Muscle of leg (tissue), 11 donors: ENCODE data around the gene AUTS2. TPM values are rescaled to one million over a fixed set of nuclear protein-coding genes. Genes with fewer than 3 reads are reported as not detected.
A peak's percentile ranks its signal among the peaks of the same experiment; 100 is the strongest.

Source experiments
- DNase-seq: peaks from one replicate; pipeline ENCODE4 v3.0.0; 2013
- H3K27ac ChIP-seq: one replicate; pipeline ENCODE4 v1.5.1; 2013; ENCODE audit warnings: mild to moderate bottlenecking, low read length, control low read depth
- H3K27me3 ChIP-seq: one replicate; pipeline ENCODE4 v1.6.1; 2013; ENCODE audit warnings: low read length; ENCODE audit not compliant: control insufficient read depth, insufficient read depth
- H3K36me3 ChIP-seq: one replicate; pipeline ENCODE4 v1.6.1; 2013; ENCODE audit warnings: low read length; ENCODE audit not compliant: control insufficient read depth, insufficient read depth
- H3K4me1 ChIP-seq: one replicate; pipeline ENCODE4 v1.6.1; 2013; ENCODE audit warnings: low read length; ENCODE audit not compliant: control insufficient read depth, insufficient read depth
- H3K4me3 ChIP-seq: one replicate; pipeline ENCODE4 v1.5.1; 2013; ENCODE audit warnings: low read length, control low read depth
- H3K9me3 ChIP-seq: replicated peaks from 2 replicates; pipeline ENCODE4 v1.6.1; 2013; ENCODE audit warnings: low read depth, low read length; ENCODE audit not compliant: control insufficient read depth
- WGBS: methylation state at CpG from one replicate; pipeline ENCODE4 v1.1.5; 2013; ENCODE audit warnings: missing lambda C conversion rate; ENCODE audit not compliant: insufficient coverage; 5-methylcytosine and 5-hydroxymethylcytosine counted together
- polyA plus RNA-seq, 8 donors: library from polyadenylated mRNA; unstranded; fragments of 120-200 nt; gene quantifications; one replicate each; pipeline versions ENCODE4 v1.2.1 to v1.2.3, GENCODE V29; 2013; ENCODE audit warnings: inconsistent platforms in 1 of 8, low replicate concordance in 1 of 8; ENCODE audit not compliant: insufficient read length in 8 of 8, insufficient read depth in 1 of 8
- total RNA-seq: library from RNA; stranded (reverse); fragments of 120-200 nt; gene quantifications from one replicate; pipeline ENCODE4 v1.2.4, GENCODE V29; 2013

AUTS2 gene
- total and polyA plus RNA-seq, 9 donors, result 28.6 to 92.3 (median 58.8) TPM

- Histone ChIP-seq H3K27me3 (no peaks in the 10 kb centered on the region), H3K4me3 (no peak overlapping the region), H3K4me1 (no peaks in the 10 kb centered on the region), H3K27ac (no peak overlapping the region), H3K36me3 (no peaks in the 10 kb centered on the region), H3K9me3 (no peaks in the 10 kb centered on the region)
- 100% methylated on average over 4 of the region's 5 CpGs for WGBS
- DNase-seq, result no peak
These were observed 391.3 kb downstream of the AUTS2 start for GRCh38 chr7:69989551-69989950.

GRCh38 chr7:69992938-69993337 is 394.7 kb downstream of the AUTS2 start:
- peaks cover 7% of the 10 kb centered on the region for H3K4me1 ChIP-seq
- no peak overlapping the region for H3K27ac ChIP-seq
- peak; percentile 54 for DNase-seq
- H3K27me3 ChIP-seq, result no peaks in the 10 kb centered on the region
- no CpG with 5 or more reads among the region's 4 CpGs for WGBS
- no peak overlapping the region for H3K4me3 ChIP-seq
- H3K36me3 ChIP-seq, result no peaks in the 10 kb centered on the region
- no peaks in the 10 kb centered on the region for H3K9me3 ChIP-seq

GRCh38 chr7:69994218-69994617 is 395.9 kb downstream of the AUTS2 start:
- no peaks in the 10 kb centered on the region for H3K27me3 ChIP-seq
- DNase-seq, result no peak
- H3K36me3 ChIP-seq, result no peaks in the 10 kb centered on the region
- no peak overlapping the region for H3K4me3 ChIP-seq
- H3K27ac ChIP-seq, result no peak overlapping the region
- no CpG with 5 or more reads among the region's 1 CpG for WGBS
- peaks cover 7% of the 10 kb centered on the region for H3K4me1 ChIP-seq
- H3K9me3 ChIP-seq, result no peaks in the 10 kb centered on the region

GRCh38 chr7:69994886-69995542 is 396.7 kb downstream of the AUTS2 start:
- H3K9me3 ChIP-seq, result no peaks in the 10 kb centered on the region
- H3K27me3 ChIP-seq, result no peaks in the 10 kb centered on the region
- H3K36me3 ChIP-seq, result no peaks in the 10 kb centered on the region
- no peak overlapping the region for H3K27ac ChIP-seq
- WGBS, result 100% methylated on average over 1 of the region's 7 CpGs
- no peak overlapping the region for H3K4me3 ChIP-seq
- peak; percentile 27 for DNase-seq
- H3K4me1 ChIP-seq, result peaks cover 7% of the 10 kb centered on the region

- DNase-seq, result peak; percentile 35
- Histone ChIP-seq H3K27me3 (no peaks in the 10 kb centered on the region), H3K4me3 (no peak overlapping the region), H3K4me1 (peaks cover 7% of the 10 kb centered on the region), H3K36me3 (no peaks in the 10 kb centered on the region), H3K27ac (no peak overlapping the region), H3K9me3 (no peaks in the 10 kb centered on the region)
- WGBS, result no CpG with 5 or more reads among the region's 2 CpGs
These were observed 397.8 kb downstream of the AUTS2 start for GRCh38 chr7:69996121-69996520.

- no peaks in the 10 kb centered on the region for H3K27me3 ChIP-seq
- H3K4me3 ChIP-seq, result no peak overlapping the region
- no peak overlapping the region for H3K27ac ChIP-seq
- 96% methylated on average over 4 of the region's 5 CpGs for WGBS
- DNase-seq, result no peak
- H3K36me3 ChIP-seq, result no peaks in the 10 kb centered on the region
- H3K4me1 ChIP-seq, result peaks cover 5% of the 10 kb centered on the region
- no peaks in the 10 kb centered on the region for H3K9me3 ChIP-seq
These were observed 402.6 kb downstream of the AUTS2 start for GRCh38 chr7:70000737-70001348.

GRCh38 chr7:70005480-70005879 is 407.2 kb downstream of the AUTS2 start:
- Histone ChIP-seq H3K27ac (no peak overlapping the region), H3K4me3 (no peak overlapping the region), H3K9me3 (no peaks in the 10 kb centered on the region), H3K4me1 (peaks cover 5% of the 10 kb centered on the region), H3K36me3 (no peaks in the 10 kb centered on the region), H3K27me3 (no peaks in the 10 kb centered on the region)
- no peak for DNase-seq
- 54% methylated on average over 2 of the region's 2 CpGs for WGBS

GRCh38 chr7:70005891-70006260 is 407.6 kb downstream of the AUTS2 start:
- 18% methylated on average over 4 of the region's 7 CpGs for WGBS
- Histone ChIP-seq H3K4me1 (peaks cover 5% of the 10 kb centered on the region), H3K4me3 (no peak overlapping the region), H3K27me3 (no peaks in the 10 kb centered on the region), H3K9me3 (no peaks in the 10 kb centered on the region), H3K36me3 (no peaks in the 10 kb centered on the region), H3K27ac (peak overlapping the region; percentile 0)
- peak; percentile 60 for DNase-seq

GRCh38 chr7:70006261-70006920 is 408.1 kb downstream of the AUTS2 start:
- DNase-seq, result peak; percentile 74
- Histone ChIP-seq H3K36me3 (no peaks in the 10 kb centered on the region), H3K4me3 (no peak overlapping the region), H3K27ac (peak overlapping the region; percentile 0), H3K4me1 (peaks cover 5% of the 10 kb centered on the region), H3K27me3 (no peaks in the 10 kb centered on the region), H3K9me3 (no peaks in the 10 kb centered on the region)
- WGBS, result 2% methylated on average over 5 of the region's 9 CpGs

GRCh38 chr7:70008466-70008865 is 410.2 kb downstream of the AUTS2 start:
- WGBS, result no CpG with 5 or more reads among the region's 4 CpGs
- Histone ChIP-seq H3K9me3 (no peaks in the 10 kb centered on the region), H3K4me1 (peaks cover 5% of the 10 kb centered on the region), H3K36me3 (no peaks in the 10 kb centered on the region), H3K27me3 (no peaks in the 10 kb centered on the region), H3K27ac (no peak overlapping the region), H3K4me3 (no peak overlapping the region)
- no peak for DNase-seq
